HG02588 (cell line): ENCODE measurements around the gene USP33.
"Not testable (repeated sequence)": the region's sequence is repeated elsewhere in the genome, so short reads cannot be mapped to it uniquely, and the experiment has no call there.

ENCODE experiments used
- ATAC-seq: cut with Tn5 transposase; IDR thresholded peaks from one replicate; pipeline ENCODE4 v1.9.1; 2021; ENCODE audit warnings: mild to moderate bottlenecking, moderate library complexity; ENCODE audit not compliant: unreplicated experiment

Gene USP33

GRCh38 chr1:77673716-77674355 lies 85.8 kb downstream of the USP33 start:
- no peak for ATAC-seq

- no peak for ATAC-seq
These were observed 86.6 kb downstream of the USP33 start for GRCh38 chr1:77673030-77673429.

- peak; percentile 39 for ATAC-seq
These were observed 87.3 kb downstream of the USP33 start for GRCh38 chr1:77672374-77672773.

- peak; percentile 20 for ATAC-seq
These were observed 87.8 kb downstream of the USP33 start for GRCh38 chr1:77671836-77672235.

- no peak for ATAC-seq
These were observed 89.3 kb downstream of the USP33 start for GRCh38 chr1:77670330-77670729.

GRCh38 chr1:77668924-77669449 lies 90.7 kb downstream of the USP33 start:
- no peak for ATAC-seq

- no peak for ATAC-seq
These were observed 94.6 kb downstream of the USP33 start for GRCh38 chr1:77664939-77665516.

- ATAC-seq: no peak
These were observed 98.0 kb downstream of the USP33 start for GRCh38 chr1:77661696-77662095.

GRCh38 chr1:77659879-77660593 lies 99.6 kb downstream of the USP33 start:
- no peak for ATAC-seq

- ATAC-seq: no peak
These were observed 101.4 kb downstream of the USP33 start for GRCh38 chr1:77658271-77658670.

- peak; percentile 53 for ATAC-seq
These were observed 104.1 kb downstream of the USP33 start for GRCh38 chr1:77655431-77655974.

GRCh38 chr1:77652970-77653516 lies 106.6 kb downstream of the USP33 start:
- ATAC-seq: no peak

GRCh38 chr1:77652268-77652667 lies 107.4 kb downstream of the USP33 start:
- no peak for ATAC-seq

- ATAC-seq: no peak
These were observed 110.5 kb downstream of the USP33 start for GRCh38 chr1:77649127-77649526.

- ATAC-seq: not testable (repeated sequence)
These were observed 113.4 kb downstream of the USP33 start for GRCh38 chr1:77646224-77646623.
